Measurements from ENCODE around the gene HDGFL3.
"Not testable (repeated sequence)": the region's sequence is repeated elsewhere in the genome, so short reads cannot be mapped to it uniquely, and the experiment has no call there.

The HDGFL3 gene

DNA sequence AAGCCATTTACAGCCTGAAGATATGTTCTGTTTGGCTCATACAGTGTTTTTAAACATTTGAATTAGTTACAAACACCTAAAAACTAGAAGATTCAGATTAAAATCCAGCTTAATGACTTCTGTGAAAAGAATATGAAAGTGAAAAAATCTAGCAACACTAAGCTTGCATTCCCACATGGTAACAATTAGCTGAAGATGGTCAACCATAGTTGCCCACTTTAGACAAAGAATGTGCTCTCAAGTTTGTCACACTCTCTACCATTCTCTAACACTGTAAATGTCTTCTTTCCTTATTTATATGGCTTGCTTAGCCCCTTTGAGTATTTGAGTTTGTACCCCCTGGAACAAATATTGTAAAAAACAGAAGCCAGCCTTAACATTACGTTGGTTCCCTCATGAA lies 32.7 kb downstream of the HDGFL3 start:
- TF ChIP-seq, protein P1, sequence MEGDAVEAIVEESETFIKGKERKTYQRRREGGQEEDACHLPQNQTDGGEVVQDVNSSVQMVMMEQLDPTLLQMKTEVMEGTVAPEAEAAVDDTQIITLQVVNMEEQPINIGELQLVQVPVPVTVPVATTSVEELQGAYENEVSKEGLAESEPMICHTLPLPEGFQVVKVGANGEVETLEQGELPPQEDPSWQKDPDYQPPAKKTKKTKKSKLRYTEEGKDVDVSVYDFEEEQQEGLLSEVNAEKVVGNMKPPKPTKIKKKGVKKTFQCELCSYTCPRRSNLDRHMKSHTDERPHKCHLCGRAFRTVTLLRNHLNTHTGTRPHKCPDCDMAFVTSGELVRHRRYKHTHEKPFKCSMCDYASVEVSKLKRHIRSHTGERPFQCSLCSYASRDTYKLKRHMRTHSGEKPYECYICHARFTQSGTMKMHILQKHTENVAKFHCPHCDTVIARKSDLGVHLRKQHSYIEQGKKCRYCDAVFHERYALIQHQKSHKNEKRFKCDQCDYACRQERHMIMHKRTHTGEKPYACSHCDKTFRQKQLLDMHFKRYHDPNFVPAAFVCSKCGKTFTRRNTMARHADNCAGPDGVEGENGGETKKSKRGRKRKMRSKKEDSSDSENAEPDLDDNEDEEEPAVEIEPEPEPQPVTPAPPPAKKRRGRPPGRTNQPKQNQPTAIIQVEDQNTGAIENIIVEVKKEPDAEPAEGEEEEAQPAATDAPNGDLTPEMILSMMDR (IDR thresholded peaks at IDR 0.05; ENCODE audit: extremely low read depth, missing control alignments): no peak
- no peak for DNase-seq (ENCODE audit: low spot score)

DNA sequence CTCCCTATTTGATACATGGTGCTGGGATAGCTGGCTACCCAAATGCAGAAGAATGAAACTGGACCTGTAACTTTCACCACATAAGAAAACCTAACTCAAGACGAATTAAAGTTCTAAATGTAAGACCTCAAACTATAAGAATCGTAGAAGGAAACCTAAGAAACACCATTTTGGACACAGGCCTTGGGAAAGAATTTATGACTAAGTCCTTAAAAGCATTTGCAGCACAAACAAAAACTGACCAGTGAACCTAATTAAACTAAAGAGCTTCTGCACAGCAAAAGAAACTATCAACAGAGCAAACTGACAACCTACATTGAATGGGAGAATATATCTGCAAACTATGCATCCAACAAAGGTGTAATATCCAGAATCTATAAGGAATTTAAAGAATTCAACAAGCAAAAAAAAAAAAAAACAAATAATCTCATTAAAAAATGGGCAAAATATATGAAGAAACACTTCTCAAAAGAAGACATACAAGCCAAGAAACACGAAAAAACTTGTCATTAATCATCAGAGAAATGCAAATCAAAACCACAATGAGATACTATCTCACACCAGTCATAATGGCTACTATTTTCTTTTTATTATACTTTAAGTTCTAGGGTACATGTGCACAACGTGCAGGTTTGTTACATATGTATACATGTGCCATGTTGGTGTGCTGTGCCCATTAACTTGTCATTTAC lies 37.0 kb downstream of the HDGFL3 start:
- TF ChIP-seq, protein P1 (IDR thresholded peaks at IDR 0.05; ENCODE audit: extremely low read depth, missing control alignments): no peak
- DNase-seq (ENCODE audit: low spot score): no peak

DNA sequence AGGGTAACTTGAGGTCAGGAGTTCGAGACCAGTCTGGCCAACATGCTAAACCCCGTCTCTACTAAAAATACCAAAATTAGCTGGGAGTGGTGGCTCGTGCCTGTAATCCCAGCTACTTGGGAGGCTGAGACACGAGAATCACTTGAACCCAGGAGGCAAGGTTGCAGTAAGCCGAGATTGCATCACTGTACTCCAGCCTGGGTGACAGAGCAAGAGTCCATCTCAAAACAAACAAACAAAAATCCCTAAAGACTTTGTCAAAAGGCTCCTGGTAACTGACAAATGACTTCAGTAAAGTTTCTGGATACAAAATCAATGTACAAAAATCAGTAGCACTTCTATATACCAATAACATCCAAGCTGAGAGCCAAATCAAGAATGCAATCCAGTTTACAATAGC lies 38.0 kb downstream of the HDGFL3 start:
- not testable (repeated sequence) for DNase-seq (ENCODE audit: low spot score)

DNA sequence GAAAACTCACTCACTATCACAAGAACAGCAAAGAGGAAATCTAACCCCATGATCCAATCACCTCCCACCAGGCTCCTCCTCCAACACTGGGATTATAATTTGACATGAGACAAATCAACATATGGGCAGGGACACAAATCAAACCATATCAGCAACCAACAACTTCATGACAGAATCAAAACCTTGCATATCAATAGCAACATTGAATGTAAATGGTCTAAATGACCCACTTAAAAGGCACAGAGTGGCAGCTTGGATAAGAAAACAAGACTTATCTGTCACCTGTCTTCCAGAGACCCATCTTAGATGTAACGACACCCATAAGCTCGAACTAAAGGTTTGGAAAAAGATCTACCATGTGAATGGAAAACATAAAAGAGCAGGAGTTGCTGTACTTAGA lies 40.8 kb downstream of the HDGFL3 start:
- TF ChIP-seq, protein P1 (IDR thresholded peaks at IDR 0.05; ENCODE audit: extremely low read depth, missing control alignments): no peak
- DNase-seq (ENCODE audit: low spot score): no peak

DNA sequence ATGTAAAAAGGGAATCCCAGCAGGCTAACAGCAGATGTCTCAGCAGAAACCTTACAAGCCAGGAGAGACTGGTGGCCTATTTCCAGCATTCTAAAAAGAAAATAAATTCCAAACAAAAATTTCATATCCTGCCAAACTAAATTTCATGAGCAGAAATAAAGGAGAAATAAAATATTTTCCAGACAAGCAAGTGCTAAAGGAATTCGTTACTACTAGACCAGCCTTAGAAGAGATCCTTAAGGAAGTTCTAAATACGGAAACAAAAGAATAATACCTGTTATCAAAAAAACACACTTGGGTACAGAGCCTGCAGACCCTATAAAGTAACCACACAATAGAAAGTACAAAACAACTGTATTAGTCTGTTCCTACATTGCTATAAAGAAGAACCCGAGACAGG lies 41.4 kb downstream of the HDGFL3 start:
- no peak for DNase-seq (ENCODE audit: low spot score)
- TF ChIP-seq, protein P1 (IDR thresholded peaks at IDR 0.05; ENCODE audit: extremely low read depth, missing control alignments): no peak

DNA sequence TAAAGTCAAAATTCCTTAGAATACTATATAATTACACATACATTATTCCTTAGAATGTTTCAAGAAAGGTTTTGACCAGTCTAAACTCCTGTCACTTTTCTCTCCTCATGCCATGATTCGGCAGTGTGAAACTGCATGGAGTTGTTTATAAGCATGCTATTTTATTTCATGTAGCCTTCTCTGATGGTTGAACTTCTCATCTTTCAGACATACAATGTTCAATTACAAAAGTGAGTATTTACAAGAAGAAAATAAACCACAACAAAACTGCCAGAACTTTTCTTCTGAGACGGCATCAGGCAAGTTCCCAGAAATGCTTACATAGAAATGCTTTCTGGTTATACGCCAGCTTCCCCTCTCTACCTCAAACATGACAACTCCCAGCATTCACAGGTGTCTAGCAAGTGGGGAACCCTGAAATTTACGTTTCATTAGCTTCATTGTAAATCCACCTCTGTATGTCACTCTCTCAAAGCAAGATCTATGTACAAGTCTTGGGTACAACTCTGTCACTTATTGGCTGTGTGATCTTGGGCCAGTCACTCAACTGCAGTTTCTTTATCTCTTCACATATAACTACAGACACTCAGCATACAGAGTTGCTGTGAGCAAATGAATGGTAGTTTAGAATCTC lies 42.7 kb downstream of the HDGFL3 start:
- DNase-seq (ENCODE audit: low spot score): no peak
- TF ChIP-seq, protein P1 (IDR thresholded peaks at IDR 0.05; ENCODE audit: extremely low read depth, missing control alignments): no peak

DNA sequence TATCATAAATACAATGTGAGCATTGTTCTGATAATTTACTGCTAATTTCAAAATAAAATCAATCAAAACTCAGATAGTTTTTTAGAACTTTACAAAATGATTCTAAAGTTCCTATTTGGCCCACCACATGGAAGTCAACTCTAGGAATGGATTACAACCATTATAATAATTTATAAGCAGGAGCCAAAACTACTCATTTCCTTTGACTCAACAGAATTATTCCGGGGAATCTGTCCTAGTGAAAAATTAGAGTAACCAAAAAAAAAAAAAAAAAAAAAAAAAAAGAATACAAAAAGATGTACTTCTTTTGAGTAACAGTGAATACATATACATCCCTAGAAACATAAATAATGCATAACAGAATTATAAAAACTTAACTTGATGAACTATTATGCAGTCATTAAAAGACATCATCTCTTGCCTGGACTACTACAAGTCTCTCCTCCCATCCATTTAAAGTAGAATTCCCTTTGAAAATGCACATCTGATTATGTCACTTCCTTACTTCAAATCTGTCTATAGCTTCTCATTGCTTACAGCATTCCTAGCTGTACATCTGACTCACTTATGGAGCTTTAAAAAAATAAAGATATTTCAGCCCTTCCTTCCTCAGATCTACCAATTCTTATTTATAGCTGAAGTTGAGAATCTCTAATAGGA lies 43.4 kb downstream of the HDGFL3 start:
- TF ChIP-seq, protein P1 (IDR thresholded peaks at IDR 0.05; ENCODE audit: extremely low read depth, missing control alignments): no peak
- no peak for DNase-seq (ENCODE audit: low spot score)
